Gastrocnemius medialis (tissue), 4 donors: ENCODE data around the gene EXTL2. TPM values are rescaled to one million over a fixed set of nuclear protein-coding genes. Genes with fewer than 3 reads are reported as not detected.
"Not testable (repeated sequence)": the region's sequence is repeated elsewhere in the genome, so short reads cannot be mapped to it uniquely, and the experiment has no call there.

Experiments
- ATAC-seq, 2 donors: fragments of 150-250 bp; one replicate each; pipeline ENCODE4 v1.9.1; 2016
- DNase-seq, 2 donors: peaks; one replicate each; pipeline ENCODE4 v3.0.0-alpha.2; 2019
- H3K27ac ChIP-seq, 4 donors: fragments of 200-600 bp; sonication (generic); 1 replicate in 1 of 4; 2 replicates in 3 of 4; pipeline ENCODE4 v1.5.1; 2016 to 2018; ENCODE audit warnings: mild to moderate bottlenecking in 2 of 4, moderate library complexity in 1 of 4
- H3K27me3 ChIP-seq, 3 donors: fragments of 200-600 bp; sonication (generic) in 2 of 3; 1 replicate in 1 of 3; 2 replicates in 2 of 3; pipeline versions ENCODE4 v1.5.1 to v1.6.0; 2016 to 2019; ENCODE audit warnings: mild to moderate bottlenecking in 1 of 3, moderate library complexity in 1 of 3
- H3K36me3 ChIP-seq, 2 donors: fragments of 200-600 bp; sonication (generic) in 1 of 2; one replicate each; pipeline ENCODE4 v1.5.1; 2017 to 2018
- H3K4me1 ChIP-seq, 2 donors: fragments of 200-600 bp; sonication (generic) in 1 of 2; one replicate each; pipeline ENCODE4 v1.5.1; 2016 to 2017; ENCODE audit warnings: mild to moderate bottlenecking in 2 of 2
- H3K4me3 ChIP-seq, 4 donors: fragments of 200-600 bp; sonication (generic) in 3 of 4; 1 replicate in 1 of 4; 2 replicates in 3 of 4; pipeline ENCODE4 v1.5.1; 2016 to 2019; ENCODE audit warnings: mild to moderate bottlenecking in 2 of 4
- H3K9me3 ChIP-seq, 3 donors: fragments of 200-600 bp; sonication (generic) in 2 of 3; 1 replicate in 1 of 3; 2 replicates in 2 of 3; pipeline ENCODE4 v1.5.1; 2016 to 2019
- CTCF ChIP-seq, 5 experiments: fragments of 450-650 bp in 3 of 5; fragments of 200-600 bp in 2 of 5; sonication (generic) in 2 of 5; IDR thresholded peaks in 4 of 5; conservative IDR thresholded peaks in 1 of 5; 1 replicate in 4 of 5; 2 replicates in 1 of 5; pipeline ENCODE4 v1.5.1; 2016 to 2019; ENCODE audit warnings: antibody characterized with exemption in 5 of 5, mild to moderate bottlenecking in 3 of 5, moderate library complexity in 3 of 5
- POLR2A ChIP-seq, 2 donors: fragments of 450-650 bp; IDR thresholded peaks; one replicate each; pipeline ENCODE4 v1.6.1; 2017; ENCODE audit warnings: antibody characterized with exemption in 2 of 2, mild to moderate bottlenecking in 2 of 2, moderate library complexity in 2 of 2
- in situ Hi-C, 4 donors: fragments of 200-750 bp; cut with MboI; loops; one replicate each; pipeline versions ENCODE4 v1.15.0 to v1.8.0; 2017; ENCODE audit warnings: low sequenced_read_pairs in 4 of 4
- intact Hi-C: fragments of 100-400 bp; cut with DNase I; formaldehyde crosslinking; loops from one replicate; pipeline ENCODE4 v1.15.1; 2023; ENCODE audit warnings: low total_unique reads
- total RNA-seq, 4 donors: library from RNA; depleted of rRNA; stranded (reverse); fragments of >200 nt; gene quantifications; one replicate each; pipeline versions ENCODE4 v1.1.0 to v1.2.3, GENCODE V29; 2016

The EXTL2 gene
- total RNA-seq, 4 donors from 2014 or later = 1.7 to 4.9 (median 3.4) TPM

GRCh38 chr1:100835866-100836842 is 58.5 kb downstream of the EXTL2 start:
- H3K36me3 ChIP-seq = no peaks in the 10 kb centered on the region
- intact Hi-C loops = no loop called here
- H3K4me3 ChIP-seq = peak overlapping the region in 1 of 4 donors; percentile 6
- peak overlapping the region in 2 of 4 donors; percentile 5 to 29 for H3K27ac ChIP-seq
- no peaks in the 10 kb centered on the region for H3K4me1 ChIP-seq
- TF ChIP-seq POLR2A (IDR thresholded peaks at IDR 0.05) (no peak), CTCF (IDR thresholded peaks at IDR 0.05 in 4 of 5, conservative IDR thresholded peaks at IDR 0.05 in 1 of 5) (no peak)
- no peaks in the 10 kb centered on the region for H3K27me3 ChIP-seq
- H3K9me3 ChIP-seq = no peaks in the 10 kb centered on the region
- no peak for DNase-seq
- no peak for ATAC-seq
- in situ Hi-C loops = no loop called here

GRCh38 chr1:100834777-100835660 is 59.6 kb downstream of the EXTL2 start:
- peak overlapping the region in 1 of 4 donors; percentile 29 for H3K27ac ChIP-seq
- no peaks in the 10 kb centered on the region for H3K9me3 ChIP-seq
- TF ChIP-seq CTCF (IDR thresholded peaks at IDR 0.05 in 4 of 5, conservative IDR thresholded peaks at IDR 0.05 in 1 of 5) = peak in 2 of 5 experiments; percentile 18 to 27
- TF ChIP-seq POLR2A (IDR thresholded peaks at IDR 0.05) = no peak
- intact Hi-C loops = no loop called here
- ATAC-seq (no peak), DNase-seq (peak in 1 of 2 donors; percentile 13)
- no peaks in the 10 kb centered on the region for H3K4me1 ChIP-seq
- in situ Hi-C loops = no loop called here
- H3K27me3 ChIP-seq = no peaks in the 10 kb centered on the region
- no peaks in the 10 kb centered on the region for H3K36me3 ChIP-seq
- no peak overlapping the region for H3K4me3 ChIP-seq

- H3K4me3 ChIP-seq = no peak overlapping the region
- H3K4me1 ChIP-seq = no peaks in the 10 kb centered on the region
- DNase-seq (no peak), ATAC-seq (no peak)
- no peaks in the 10 kb centered on the region for H3K9me3 ChIP-seq
- no peak overlapping the region for H3K27ac ChIP-seq
- H3K36me3 ChIP-seq = no peaks in the 10 kb centered on the region
- H3K27me3 ChIP-seq = no peaks in the 10 kb centered on the region
- intact Hi-C loops = no loop called here
- in situ Hi-C loops = no loop called here
- TF ChIP-seq CTCF (IDR thresholded peaks at IDR 0.05 in 4 of 5, conservative IDR thresholded peaks at IDR 0.05 in 1 of 5) = no peak
- TF ChIP-seq POLR2A (IDR thresholded peaks at IDR 0.05) = no peak
These were observed 61.8 kb downstream of the EXTL2 start for GRCh38 chr1:100832694-100833428.

DNA sequence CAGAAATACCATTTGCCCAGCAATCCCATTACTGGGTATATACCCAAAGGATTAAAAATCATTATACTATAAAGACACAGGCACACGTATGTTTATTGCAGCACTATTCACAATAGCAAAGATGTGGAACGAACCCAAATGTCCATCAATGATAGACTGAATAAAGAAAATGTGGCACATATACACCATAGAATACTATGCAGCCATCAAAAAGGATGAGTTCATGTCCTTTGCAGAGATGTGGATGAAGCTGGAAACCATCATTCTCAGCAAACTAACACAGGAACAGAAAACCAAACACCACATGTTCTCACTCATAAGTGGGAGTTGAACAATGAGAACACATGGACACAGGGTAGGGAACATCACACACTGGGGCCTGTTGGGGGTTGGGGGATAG is 69.0 kb downstream of the EXTL2 start:
- H3K4me1 ChIP-seq, H3K4me3 ChIP-seq, H3K36me3 ChIP-seq, intact Hi-C loops, H3K27ac ChIP-seq, ATAC-seq, H3K9me3 ChIP-seq, DNase-seq, H3K27me3 ChIP-seq, in situ Hi-C loops: not testable (repeated sequence)

Other genes starting within 250 kb of the EXTL2 start
- gene VCAM1, start 175.1 kb downstream of the EXTL2 start, total RNA-seq = 1 to 10 TPM in 3 of 4 donors, under 1 TPM in 1; 0.72 to 2.4 (median 1.4) TPM
- 1 to 10 TPM; 1.5 to 6.2 (median 3.5) TPM for gene SLC30A7, start 1.2 kb upstream of the EXTL2 start, total RNA-seq
- 10 to 100 TPM in 3 of 4 donors, 1 to 10 TPM in 1; 9.4 to 30.0 (median 22.2) TPM for gene DPH5, start 130.9 kb upstream of the EXTL2 start, total RNA-seq